Testis (tissue), 5 donors: ENCODE measurements around the gene SCG5. TPM values are rescaled to one million over a fixed set of nuclear protein-coding genes. Genes with fewer than 3 reads are reported as not detected.
"Not testable (repeated sequence)": the region's sequence is repeated elsewhere in the genome, so short reads cannot be mapped to it uniquely, and the experiment has no call there.

Experiments
- DNase-seq: peaks from one replicate; pipeline ENCODE4 v3.0.0-alpha.2; 2019
- H3K27ac ChIP-seq, 2 donors: fragments of 200-600 bp; sonication (generic); one replicate each; pipeline ENCODE4 v1.5.1; 2019
- H3K27me3 ChIP-seq: fragments of 200-600 bp; sonication (generic); one replicate; pipeline ENCODE4 v1.5.1; 2019
- H3K36me3 ChIP-seq: fragments of 200-600 bp; sonication (generic); one replicate; pipeline ENCODE4 v1.5.1; 2017; ENCODE audit warnings: low read depth; ENCODE audit errors: missing control alignments
- H3K4me1 ChIP-seq: fragments of 200-600 bp; sonication (generic); one replicate; pipeline ENCODE4 v1.5.1; 2019
- H3K4me3 ChIP-seq, 2 donors: fragments of 200-600 bp; sonication (generic); one replicate each; pipeline ENCODE4 v1.5.1; 2017 to 2019
- H3K9me3 ChIP-seq: fragments of 200-600 bp; sonication (generic); one replicate; pipeline ENCODE4 v1.5.1; 2017
- POLR2A ChIP-seq: fragments of 450-650 bp; IDR thresholded peaks from one replicate; pipeline ENCODE4 v1.6.1; 2017; ENCODE audit warnings: antibody characterized with exemption, mild to moderate bottlenecking, moderate library complexity
- WGBS, 2 donors: methylation state at CpG; one replicate each; pipeline ENCODE4 v1.1.5; 2018; 5-methylcytosine and 5-hydroxymethylcytosine counted together
- intact Hi-C: fragments of 100-400 bp; cut with DNase I; formaldehyde crosslinking; loops from one replicate; pipeline ENCODE4 v1.15.1; 2023; ENCODE audit warnings: low total_unique reads
- long read RNA-seq, 2 donors: transcript quantifications; one replicate each; lab custom pipeline, GENCODE V29; 2026
- polyA plus RNA-seq: library from polyadenylated mRNA; stranded (reverse); fragments of 350-450 nt; fragmentation: Illumina TruSeq; extraction: RNeasy Lipid Tissue Mini Kit (QIAGEN cat#74804); gene quantifications from one replicate; pipeline ENCODE4 v1.2.3, GENCODE V29; 2014; ENCODE audit warnings: low read depth, low replicate concordance; ENCODE audit not compliant: insufficient read depth
- total RNA-seq, 2 donors: library from RNA; depleted of rRNA; stranded (reverse); fragments of >200 nt; gene quantifications; one replicate each; pipeline ENCODE4 v1.2.3, GENCODE V29; 2016
- TF ChIP-seq, protein P1 (sequence below), 3 experiments: fragments of 450-650 bp in 2 of 3; fragments of 200-600 bp in 1 of 3; sonication (generic) in 1 of 3; IDR thresholded peaks; one replicate each; pipeline ENCODE4 v1.5.1; 2016 to 2019; ENCODE audit warnings: antibody characterized with exemption in 3 of 3, mild to moderate bottlenecking in 2 of 3, moderate library complexity in 1 of 3

Gene SCG5
- total RNA-seq = 10 to 100 TPM; 10.6 to 10.9 TPM
- 38.3 TPM for polyA plus RNA-seq
- long read RNA-seq, donor 1, transcript SCG5-201 (6 exons, 1,238 nt) = major isoform, 9 of 21 reads
- long read RNA-seq, donor 1, transcript SCG5-202 (6 exons, 1,235 nt) = minor isoform, 6 of 21 reads
- long read RNA-seq, donor 1, partial matches to known transcripts = 5 of 21 reads
- long read RNA-seq, donor 1, other reads (novel, unspliced or antisense) = 0 of 21 reads
- long read RNA-seq, donor 2, transcript SCG5-202 (6 exons, 1,235 nt) = major isoform, 5 of 11 reads
- long read RNA-seq, donor 2, partial matches to known transcripts = 0 of 11 reads
- long read RNA-seq, donor 2, other reads (novel, unspliced or antisense) = 0 of 11 reads

GRCh38 chr15:32641517-32642059, at the start of gene SCG5:
TSS of gene SCG5 (plus strand) at chr15:32641710. CDS start at chr15:32643593, 1,883 bp downstream.
- intact Hi-C loops = no loop called here
- H3K4me3 ChIP-seq = peak within 1 kb of the TSS in 1 of 2 donors; percentile 6
- H3K27ac ChIP-seq = no peak within 1 kb of the TSS
- no peak for TF ChIP-seq POLR2A
- TF ChIP-seq, protein P1, sequence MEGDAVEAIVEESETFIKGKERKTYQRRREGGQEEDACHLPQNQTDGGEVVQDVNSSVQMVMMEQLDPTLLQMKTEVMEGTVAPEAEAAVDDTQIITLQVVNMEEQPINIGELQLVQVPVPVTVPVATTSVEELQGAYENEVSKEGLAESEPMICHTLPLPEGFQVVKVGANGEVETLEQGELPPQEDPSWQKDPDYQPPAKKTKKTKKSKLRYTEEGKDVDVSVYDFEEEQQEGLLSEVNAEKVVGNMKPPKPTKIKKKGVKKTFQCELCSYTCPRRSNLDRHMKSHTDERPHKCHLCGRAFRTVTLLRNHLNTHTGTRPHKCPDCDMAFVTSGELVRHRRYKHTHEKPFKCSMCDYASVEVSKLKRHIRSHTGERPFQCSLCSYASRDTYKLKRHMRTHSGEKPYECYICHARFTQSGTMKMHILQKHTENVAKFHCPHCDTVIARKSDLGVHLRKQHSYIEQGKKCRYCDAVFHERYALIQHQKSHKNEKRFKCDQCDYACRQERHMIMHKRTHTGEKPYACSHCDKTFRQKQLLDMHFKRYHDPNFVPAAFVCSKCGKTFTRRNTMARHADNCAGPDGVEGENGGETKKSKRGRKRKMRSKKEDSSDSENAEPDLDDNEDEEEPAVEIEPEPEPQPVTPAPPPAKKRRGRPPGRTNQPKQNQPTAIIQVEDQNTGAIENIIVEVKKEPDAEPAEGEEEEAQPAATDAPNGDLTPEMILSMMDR (IDR thresholded peaks at IDR 0.05) = no peak
- no peak for DNase-seq
- 6 to 9% methylated on average over 21 to 22 of the region's 22 CpGs for WGBS, 2 donors
- H3K4me1 ChIP-seq = no peaks in the 10 kb centered on the region
- no peaks in the 10 kb centered on the region for H3K9me3 ChIP-seq
- no peaks in the 10 kb centered on the region for H3K36me3 ChIP-seq
- no peaks in the 10 kb centered on the region for H3K27me3 ChIP-seq

GRCh38 chr15:32593151-32593550, 48.4 kb upstream of the SCG5 start, which contains the start of gene GOLGA8N:
TSS of gene GOLGA8N (plus strand) at chr15:32593456.
- intact Hi-C loops, H3K36me3 ChIP-seq, H3K27me3 ChIP-seq, H3K9me3 ChIP-seq, H3K4me1 ChIP-seq, H3K4me3 ChIP-seq, H3K27ac ChIP-seq, DNase-seq: not testable (repeated sequence)
- WGBS, 2 donors = 65% methylated on average over 4 of the region's 8 CpGs; no CpG with 5 or more reads in 1 of the 2 donors

DNA sequence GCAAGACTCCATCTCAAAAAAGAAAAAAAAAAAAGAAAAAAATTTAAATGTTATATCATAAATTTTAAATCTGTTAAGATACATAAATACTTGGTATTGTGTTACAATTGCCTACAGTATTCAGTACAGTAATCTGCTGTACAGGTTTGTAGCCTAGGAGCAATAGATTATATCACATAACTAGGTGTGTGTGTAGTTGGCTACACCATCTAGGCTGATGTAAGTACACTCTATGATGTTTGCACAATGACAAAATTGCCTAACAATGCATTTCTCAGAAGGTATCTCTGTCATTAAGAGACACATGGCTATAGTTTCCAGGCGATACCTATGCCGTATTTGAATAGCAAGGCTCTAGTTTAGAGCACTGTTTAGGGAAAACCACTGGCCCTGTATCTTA, 32.0 kb upstream of the SCG5 start:
- H3K27me3 ChIP-seq, H3K27ac ChIP-seq, DNase-seq, H3K9me3 ChIP-seq, H3K36me3 ChIP-seq, intact Hi-C loops, H3K4me3 ChIP-seq, H3K4me1 ChIP-seq: not testable (repeated sequence)
- WGBS, 2 donors = 93 to 98% methylated on average over 2 of the region's 2 CpGs

GRCh38 chr15:32610719-32611118, 30.8 kb upstream of the SCG5 start:
- DNase-seq, H3K27me3 ChIP-seq, intact Hi-C loops, H3K4me1 ChIP-seq, H3K36me3 ChIP-seq, H3K27ac ChIP-seq, H3K4me3 ChIP-seq, H3K9me3 ChIP-seq: not testable (repeated sequence)
- WGBS, 2 donors = 31 to 33% methylated on average over 1 of the region's 3 CpGs

GRCh38 chr15:32614712-32615050, 26.8 kb upstream of the SCG5 start:
- H3K27me3 ChIP-seq, intact Hi-C loops, H3K9me3 ChIP-seq, H3K36me3 ChIP-seq, DNase-seq, H3K4me1 ChIP-seq: not testable (repeated sequence)
- Histone ChIP-seq H3K4me3 (peak overlapping the region; percentile 55 to 64), H3K27ac (peak overlapping the region; percentile 39 to 89)
- WGBS, 2 donors = 0% methylated on average over 5 to 8 of the region's 16 CpGs

GRCh38 chr15:32615051-32615870, 26.2 kb upstream of the SCG5 start, which contains the start of gene ARHGAP11A:
TSS of gene ARHGAP11A (plus strand) at chr15:32615504. CDS start at chr15:32616212, 708 bp downstream.
- H3K9me3 ChIP-seq, H3K36me3 ChIP-seq, H3K27me3 ChIP-seq, intact Hi-C loops, H3K4me1 ChIP-seq: not testable (repeated sequence)
- WGBS, 2 donors = 0 to 1% methylated on average over 15 to 27 of the region's 43 CpGs
- H3K27ac ChIP-seq = peak within 1 kb of the TSS; percentile 39 to 89
- DNase-seq = peak; percentile 89
- H3K4me3 ChIP-seq = peak within 1 kb of the TSS; percentile 55 to 64

DNA sequence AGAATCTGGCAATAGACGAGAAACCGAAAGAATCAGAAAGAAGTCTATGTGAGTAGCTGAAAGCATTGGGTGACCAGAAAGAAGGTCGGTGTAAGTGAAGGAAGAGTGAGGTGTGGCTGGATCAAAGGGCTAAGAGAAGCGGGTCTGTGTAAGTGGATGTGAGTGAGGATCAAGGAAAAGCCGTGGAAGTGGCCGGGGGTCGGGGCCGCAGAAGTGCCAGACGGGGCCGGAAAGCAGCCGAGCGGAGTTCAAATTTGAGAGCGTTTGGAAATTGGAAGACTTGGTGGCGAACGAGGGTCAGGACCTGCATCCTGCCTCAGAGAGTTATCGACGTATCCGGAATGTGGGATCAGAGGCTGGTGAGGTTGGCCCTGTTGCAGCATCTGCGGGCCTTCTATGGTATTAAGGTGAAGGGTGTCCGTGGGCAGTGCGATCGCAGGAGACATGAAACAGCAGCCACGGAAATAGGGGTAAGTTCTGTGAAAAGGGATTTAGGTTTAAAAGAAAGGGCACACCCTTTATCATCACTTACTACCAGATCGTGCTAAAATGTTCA, 25.6 kb upstream of the SCG5 start:
- DNase-seq, H3K27me3 ChIP-seq, H3K4me1 ChIP-seq, H3K27ac ChIP-seq, intact Hi-C loops, H3K36me3 ChIP-seq, H3K9me3 ChIP-seq: not testable (repeated sequence)
- peak overlapping the region; percentile 55 to 64 for H3K4me3 ChIP-seq
- WGBS, 2 donors = 0 to 1% methylated on average over 22 to 24 of the region's 24 CpGs
